Mesendoderm (in vitro differentiated cells): ENCODE results near the gene RPS15.

Experiments used
- DNase-seq: peaks from one replicate; pipeline ENCODE4 v3.0.0; 2013
- H2AK5ac ChIP-seq: 2 replicates; pipeline ENCODE4 v1.6.1; 2013; ENCODE audit warnings: low read length, inconsistent platforms
- H2BK120ac ChIP-seq: 2 replicates; pipeline ENCODE4 v1.6.1; 2013; ENCODE audit warnings: low read depth, mild to moderate bottlenecking, low read length, moderate library complexity, mixed read lengths
- H2BK15ac ChIP-seq: replicated peaks from 2 replicates; pipeline ENCODE4 v1.6.1; 2013; ENCODE audit warnings: low read depth, mild to moderate bottlenecking, moderate library complexity
- H2BK5ac ChIP-seq: 2 replicates; pipeline ENCODE4 v1.6.1; 2013; ENCODE audit warnings: low read length, inconsistent platforms
- H3K18ac ChIP-seq: 2 replicates; pipeline ENCODE4 v1.6.1; 2013; ENCODE audit warnings: mild to moderate bottlenecking, low read length, mixed read lengths
- H3K23ac ChIP-seq: one replicate; pipeline ENCODE4 v1.6.1; 2013; ENCODE audit warnings: low read length
- H3K27ac ChIP-seq: 2 replicates; pipeline ENCODE4 v1.5.1; 2013; ENCODE audit warnings: low read depth, mild to moderate bottlenecking, inconsistent platforms, low read length, moderate library complexity
- H3K27me3 ChIP-seq: 2 replicates; pipeline ENCODE4 v1.6.1; 2013; ENCODE audit warnings: low read length, control low read depth, mild to moderate bottlenecking, inconsistent platforms; ENCODE audit not compliant: insufficient read depth, poor library complexity
- H3K36me3 ChIP-seq: 2 replicates; pipeline ENCODE4 v1.6.1; 2013; ENCODE audit warnings: low read length, inconsistent platforms; ENCODE audit not compliant: control insufficient read depth, insufficient read depth
- H3K4ac ChIP-seq: one replicate; pipeline ENCODE4 v1.6.1; 2013; ENCODE audit warnings: low read depth, mild to moderate bottlenecking, low read length, moderate library complexity
- H3K4me1 ChIP-seq: 2 replicates; pipeline ENCODE4 v1.6.1; 2013; ENCODE audit warnings: low read depth, low read length, inconsistent platforms; ENCODE audit not compliant: control insufficient read depth
- H3K4me2 ChIP-seq: 2 replicates; pipeline ENCODE4 v1.6.1; 2013; ENCODE audit warnings: low read length
- H3K4me3 ChIP-seq: 2 replicates; pipeline ENCODE4 v1.5.1; 2013; ENCODE audit warnings: mild to moderate bottlenecking, low read length
- H3K56ac ChIP-seq: one replicate; pipeline ENCODE4 v1.6.1; 2013; ENCODE audit warnings: low read length
- H3K79me1 ChIP-seq: 2 replicates; pipeline ENCODE4 v1.6.1; 2013; ENCODE audit warnings: low read length, inconsistent platforms
- H3K79me2 ChIP-seq: 2 replicates; pipeline ENCODE4 v1.6.1; 2013; ENCODE audit warnings: mild to moderate bottlenecking, low read length; ENCODE audit not compliant: control insufficient read depth, insufficient read depth
- H3K9ac ChIP-seq: 2 replicates; pipeline ENCODE4 v1.6.1; 2013; ENCODE audit warnings: low read length, inconsistent platforms
- H4K5ac ChIP-seq: one replicate; pipeline ENCODE4 v1.6.1; 2013; ENCODE audit warnings: low read length
- H4K8ac ChIP-seq: one replicate; pipeline ENCODE4 v1.6.1; 2013; ENCODE audit warnings: low read depth, mild to moderate bottlenecking, control low read depth, low read length, moderate library complexity
- WGBS: extraction: QIAGEN DNeasy Blood & Tissue Kit; methylation state at CpG from one replicate; pipeline ENCODE4 v1.1.7; 2013; ENCODE audit warnings: low lambda C conversion rate, missing lambda C conversion rate; ENCODE audit not compliant: insufficient coverage; ENCODE audit errors: extremely low coverage; 5-methylcytosine and 5-hydroxymethylcytosine counted together

Gene RPS15

GRCh38 chr19:1421958-1422305 lies 16.3 kb upstream of the RPS15 start:
- H3K4me3 ChIP-seq = no peak overlapping the region
- H3K27ac ChIP-seq = no peak overlapping the region
- no peak overlapping the region for H2BK120ac ChIP-seq
- H3K9ac ChIP-seq = no peak overlapping the region
- no peaks in the 10 kb centered on the region for H3K27me3 ChIP-seq
- no peaks in the 10 kb centered on the region for H3K4me1 ChIP-seq
- H4K8ac ChIP-seq = no peak overlapping the region
- no peak overlapping the region for H4K5ac ChIP-seq
- no peak overlapping the region for H3K18ac ChIP-seq
- H3K36me3 ChIP-seq = peaks cover 18% of the 10 kb centered on the region
- no peak overlapping the region for H3K23ac ChIP-seq
- no peak overlapping the region for H2BK5ac ChIP-seq
- no peak overlapping the region for H2BK15ac ChIP-seq
- H3K79me1 ChIP-seq = peaks cover 35% of the 10 kb centered on the region
- no peak for DNase-seq
- no peak overlapping the region for H3K4ac ChIP-seq
- H2AK5ac ChIP-seq = no peak overlapping the region
- no peak overlapping the region for H3K56ac ChIP-seq
- no CpG with 5 or more reads among the region's 22 CpGs for WGBS
- peaks cover 59% of the 10 kb centered on the region for H3K79me2 ChIP-seq
- H3K4me2 ChIP-seq = no peak overlapping the region

- Histone ChIP-seq H3K4me2 (no peak overlapping the region), H3K27me3 (no peaks in the 10 kb centered on the region), H3K23ac (no peak overlapping the region), H3K79me1 (peaks cover 34% of the 10 kb centered on the region), H3K36me3 (peaks cover 19% of the 10 kb centered on the region), H3K4ac (no peak overlapping the region), H3K4me3 (no peak overlapping the region), H2BK5ac (no peak overlapping the region), H2AK5ac (no peak overlapping the region), H3K4me1 (no peaks in the 10 kb centered on the region), H3K79me2 (peaks cover 55% of the 10 kb centered on the region), H3K27ac (no peak overlapping the region), H4K5ac (no peak overlapping the region), H3K18ac (no peak overlapping the region), H3K9ac (no peak overlapping the region), H2BK15ac (no peak overlapping the region), H2BK120ac (no peak overlapping the region), H4K8ac (no peak overlapping the region), H3K56ac (no peak overlapping the region)
- no peak for DNase-seq
- WGBS = no CpG with 5 or more reads among the region's 16 CpGs
Observed at GRCh38 chr19:1422360-1422759, 15.8 kb upstream of the RPS15 start.

GRCh38 chr19:1422943-1423342 lies 15.3 kb upstream of the RPS15 start:
- WGBS = no CpG with 5 or more reads among the region's 24 CpGs
- H3K36me3 ChIP-seq = peaks cover 21% of the 10 kb centered on the region
- no peak overlapping the region for H3K27ac ChIP-seq

GRCh38 chr19:1423436-1424191 lies 14.6 kb upstream of the RPS15 start:
- DNase-seq = no peak
- peaks cover 20% of the 10 kb centered on the region for H3K36me3 ChIP-seq
- H3K79me1 ChIP-seq = peaks cover 32% of the 10 kb centered on the region
- H3K56ac ChIP-seq = no peak overlapping the region
- H3K18ac ChIP-seq = no peak overlapping the region
- no peaks in the 10 kb centered on the region for H3K4me1 ChIP-seq
- peaks cover 42% of the 10 kb centered on the region for H3K79me2 ChIP-seq
- H3K9ac ChIP-seq = no peak overlapping the region
- no peak overlapping the region for H4K5ac ChIP-seq
- no peak overlapping the region for H4K8ac ChIP-seq
- H2AK5ac ChIP-seq = no peak overlapping the region
- H2BK15ac ChIP-seq = no peak overlapping the region
- H3K4ac ChIP-seq = no peak overlapping the region
- H3K27ac ChIP-seq = no peak overlapping the region
- H2BK5ac ChIP-seq = no peak overlapping the region
- WGBS = no CpG with 5 or more reads among the region's 40 CpGs
- H3K4me3 ChIP-seq = no peak overlapping the region
- no peak overlapping the region for H3K4me2 ChIP-seq
- no peak overlapping the region for H3K23ac ChIP-seq
- no peak overlapping the region for H2BK120ac ChIP-seq
- no peaks in the 10 kb centered on the region for H3K27me3 ChIP-seq

More at GRCh38 chr19:1422943-1423342, 15.3 kb upstream of the RPS15 start:
- Histone ChIP-seq H3K27me3 (no peaks in the 10 kb centered on the region), H4K8ac (no peak overlapping the region), H3K79me1 (peaks cover 33% of the 10 kb centered on the region), H2BK120ac (no peak overlapping the region), H4K5ac (no peak overlapping the region), H3K4me2 (no peak overlapping the region), H3K4ac (no peak overlapping the region), H3K23ac (no peak overlapping the region), H3K4me3 (no peak overlapping the region), H2BK5ac (no peak overlapping the region), H3K9ac (no peak overlapping the region), H3K79me2 (peaks cover 49% of the 10 kb centered on the region), H3K56ac (no peak overlapping the region), H2AK5ac (no peak overlapping the region), H2BK15ac (no peak overlapping the region), H3K18ac (no peak overlapping the region), H3K4me1 (no peaks in the 10 kb centered on the region)
- DNase-seq = no peak

GRCh38 chr19:1424192-1424955 lies 13.8 kb upstream of the RPS15 start:
- no peak overlapping the region for H2BK120ac ChIP-seq
- H3K27ac ChIP-seq = no peak overlapping the region
- H3K9ac ChIP-seq = no peak overlapping the region
- no peak overlapping the region for H3K23ac ChIP-seq
- no peak overlapping the region for H3K18ac ChIP-seq
- H4K5ac ChIP-seq = no peak overlapping the region
- no peak overlapping the region for H3K4me2 ChIP-seq
- H3K56ac ChIP-seq = no peak overlapping the region
- H3K36me3 ChIP-seq = peaks cover 16% of the 10 kb centered on the region
- H3K79me2 ChIP-seq = peaks cover 34% of the 10 kb centered on the region
- no peak overlapping the region for H3K4ac ChIP-seq
- no peak overlapping the region for H2BK15ac ChIP-seq
- no peak overlapping the region for H4K8ac ChIP-seq
- H2AK5ac ChIP-seq = no peak overlapping the region
- DNase-seq = no peak
- H2BK5ac ChIP-seq = no peak overlapping the region
- no CpG with 5 or more reads among the region's 42 CpGs for WGBS
- H3K4me3 ChIP-seq = no peak overlapping the region
- no peaks in the 10 kb centered on the region for H3K4me1 ChIP-seq
- H3K79me1 ChIP-seq = peaks cover 26% of the 10 kb centered on the region
- H3K27me3 ChIP-seq = no peaks in the 10 kb centered on the region
